ENCODE measurements around the gene PCDHB4. TPM values are rescaled to one million over a fixed set of nuclear protein-coding genes. Genes with fewer than 3 reads are reported as not detected.
A peak's percentile ranks its signal among the peaks of the same experiment; 100 is the strongest.
"Not testable (repeated sequence)": the region's sequence is repeated elsewhere in the genome, so short reads cannot be mapped to it uniquely, and the experiment has no call there.

Gene PCDHB4
- total and polyA plus RNA-seq, 4 donors: 0.73 to 3.4 (median 2.3) TPM

- Histone ChIP-seq H3K9me3 (ENCODE audit: control insufficient read depth in 4 of 4, insufficient read depth in 3 of 4, low read length in 3 of 4) (peaks cover 0 to 3% (median 0%) of the 10 kb centered on the region in 4 donors), H3K27ac (ENCODE audit: low read depth in 1 of 2, low read length in 1 of 2) (no peak overlapping the region), H3K4me3 (peak overlapping the region; percentile 27), H3K27me3 (ENCODE audit: control insufficient read depth in 3 of 3, insufficient read depth in 3 of 3, low read length in 2 of 3) (no peaks in the 10 kb centered on the region), H3K9ac (ENCODE audit: insufficient read depth in 1 of 2, low read length in 2 of 2) (peak overlapping the region in 1 of 2 donors; percentile 78), H3K4me1 (ENCODE audit: control insufficient read depth in 5 of 5, insufficient read depth in 5 of 5, low read length in 5 of 5) (no peaks in the 10 kb centered on the region), H3K36me3 (ENCODE audit: control insufficient read depth in 4 of 4, insufficient read depth in 4 of 4, low read length in 4 of 4) (no peaks in the 10 kb centered on the region)
- ATAC-seq (ENCODE audit: insufficient read depth, low FRiP score) (no peak), DNase-seq (peak; percentile 49 to 69 (median 61))
- TF ChIP-seq CTCF (IDR thresholded peaks at IDR 0.05; ENCODE audit: control extremely low read depth, extremely low read depth): peak; percentile 22
- 10 to 14% methylated on average over 21 of the region's 21 CpGs for WGBS, 2 donors
These were observed 37.1 kb upstream of the PCDHB4 start for GRCh38 chr5:141084487-141084989.

- H3K4me1 ChIP-seq (ENCODE audit: control insufficient read depth in 5 of 5, insufficient read depth in 5 of 5, low read length in 5 of 5): no peaks in the 10 kb centered on the region
- H3K27me3 ChIP-seq (ENCODE audit: control insufficient read depth in 3 of 3, insufficient read depth in 3 of 3, low read length in 2 of 3): peaks cover 0 to 3% (median 2%) of the 10 kb centered on the region in 3 donors
- no peak for ATAC-seq (ENCODE audit: insufficient read depth, low FRiP score)
- TF ChIP-seq CTCF (IDR thresholded peaks at IDR 0.05; ENCODE audit: control extremely low read depth, extremely low read depth): no peak
- no peaks in the 10 kb centered on the region for H3K36me3 ChIP-seq (ENCODE audit: control insufficient read depth in 4 of 4, insufficient read depth in 4 of 4, low read length in 4 of 4)
- H3K9me3 ChIP-seq (ENCODE audit: control insufficient read depth in 4 of 4, insufficient read depth in 3 of 4, low read length in 3 of 4): peaks cover 4 to 27% (median 9%) of the 10 kb centered on the region in 4 donors
- DNase-seq: peak; percentile 53 to 75 (median 72)
- H3K9ac ChIP-seq (ENCODE audit: insufficient read depth in 1 of 2, low read length in 2 of 2): peak within 1 kb of the TSS in 1 of 2 donors; percentile 76
- H3K4me3 ChIP-seq: peak within 1 kb of the TSS; percentile 28
- WGBS, 2 donors: 15 to 23% methylated on average over 29 of the region's 29 CpGs
- H3K27ac ChIP-seq (ENCODE audit: low read depth in 1 of 2, low read length in 1 of 2): no peak within 1 kb of the TSS
These were observed 26.9 kb upstream of the PCDHB4 start, which contains the start of gene PCDHB2 for GRCh38 chr5:141094481-141095262. Gene PCDHB2, plus strand, starts transcription at chr5:141094615. Its CDS starts 176 bp downstream, at chr5:141094791.

GRCh38 chr5:141095263-141095641 lies 26.4 kb upstream of the PCDHB4 start:
- Histone ChIP-seq H3K4me1 (ENCODE audit: control insufficient read depth in 5 of 5, insufficient read depth in 5 of 5, low read length in 5 of 5) (peaks cover 0 to under 1% (median 0%) of the 10 kb centered on the region in 5 donors), H3K27ac (ENCODE audit: low read depth in 1 of 2, low read length in 1 of 2) (no peak overlapping the region), H3K9me3 (ENCODE audit: control insufficient read depth in 4 of 4, insufficient read depth in 3 of 4, low read length in 3 of 4) (peaks cover 4 to 26% (median 10%) of the 10 kb centered on the region in 4 donors), H3K36me3 (ENCODE audit: control insufficient read depth in 4 of 4, insufficient read depth in 4 of 4, low read length in 4 of 4) (no peaks in the 10 kb centered on the region), H3K4me3 (no peak overlapping the region), H3K9ac (ENCODE audit: insufficient read depth in 1 of 2, low read length in 2 of 2) (peak overlapping the region in 1 of 2 donors; percentile 76), H3K27me3 (ENCODE audit: control insufficient read depth in 3 of 3, insufficient read depth in 3 of 3, low read length in 2 of 3) (peaks cover 0 to 3% (median 2%) of the 10 kb centered on the region in 3 donors)
- WGBS, 2 donors: 39 to 43% methylated on average over 12 of the region's 12 CpGs
- no peak for TF ChIP-seq CTCF (IDR thresholded peaks at IDR 0.05; ENCODE audit: control extremely low read depth, extremely low read depth)
- DNase-seq: peak in 1 of 3 donors; percentile 14
- ATAC-seq (ENCODE audit: insufficient read depth, low FRiP score): no peak

GRCh38 chr5:141096181-141096580 lies 25.4 kb upstream of the PCDHB4 start:
- not testable (repeated sequence) for H3K27me3 ChIP-seq (ENCODE audit: control insufficient read depth in 3 of 3, insufficient read depth in 3 of 3, low read length in 2 of 3); ATAC-seq (ENCODE audit: insufficient read depth, low FRiP score); DNase-seq; H3K27ac ChIP-seq (ENCODE audit: low read depth in 1 of 2, low read length in 1 of 2); H3K36me3 ChIP-seq (ENCODE audit: control insufficient read depth in 4 of 4, insufficient read depth in 4 of 4, low read length in 4 of 4); H3K4me3 ChIP-seq; H3K4me1 ChIP-seq (ENCODE audit: control insufficient read depth in 5 of 5, insufficient read depth in 5 of 5, low read length in 5 of 5); H3K9ac ChIP-seq (ENCODE audit: insufficient read depth in 1 of 2, low read length in 2 of 2)
- WGBS, 2 donors: 38 to 44% methylated on average over 21 to 31 of the region's 46 CpGs
- peaks cover 6 to 33% (median 11%) of the 10 kb centered on the region in 4 donors for H3K9me3 ChIP-seq (ENCODE audit: control insufficient read depth in 4 of 4, insufficient read depth in 3 of 4, low read length in 3 of 4)

- H3K27me3 ChIP-seq (ENCODE audit: control insufficient read depth in 3 of 3, insufficient read depth in 3 of 3, low read length in 2 of 3); H3K36me3 ChIP-seq (ENCODE audit: control insufficient read depth in 4 of 4, insufficient read depth in 4 of 4, low read length in 4 of 4); H3K9ac ChIP-seq (ENCODE audit: insufficient read depth in 1 of 2, low read length in 2 of 2); ATAC-seq (ENCODE audit: insufficient read depth, low FRiP score); H3K27ac ChIP-seq (ENCODE audit: low read depth in 1 of 2, low read length in 1 of 2); H3K4me1 ChIP-seq (ENCODE audit: control insufficient read depth in 5 of 5, insufficient read depth in 5 of 5, low read length in 5 of 5); H3K4me3 ChIP-seq; DNase-seq: not testable (repeated sequence)
- 34 to 35% methylated on average over 24 to 32 of the region's 38 CpGs for WGBS, 2 donors
- peaks cover 6 to 35% (median 11%) of the 10 kb centered on the region in 4 donors for H3K9me3 ChIP-seq (ENCODE audit: control insufficient read depth in 4 of 4, insufficient read depth in 3 of 4, low read length in 3 of 4)
These were observed 25.0 kb upstream of the PCDHB4 start for GRCh38 chr5:141096586-141096985.

Data from lung (tissue), 12 donors.